HepG2 (cell line): Measurements from ENCODE around the gene FBXO48. TPM values are rescaled to one million over a fixed set of nuclear protein-coding genes. Genes with fewer than 3 reads are reported as not detected.

ENCODE experiments used
- ATAC-seq: fragments of 200-7000 bp; cut with Tn5 transposase; 3 replicates; pipeline ENCODE4 v1.9.1; 2020; ENCODE audit warnings: mild to moderate bottlenecking, moderate library complexity
- BruUV-seq: library from RNA; stranded (reverse); fragments of 400-500 nt; replicated peaks from 2 replicates; lab custom pipeline; 2021; lab: Mats Ljungman, UMichigan
- CTCF ChIA-PET: fragments of 300-600 bp; formaldehyde crosslinking; extraction: SDS; loops from one replicate; lab custom pipeline; 2021; ENCODE audit warnings: low total read pairs, inconsistent platforms, low intra/inter-chr PET ratio; lab: Yijun Ruan, JAX
- POLR2A ChIA-PET: fragments of 350-600 bp; sonication (Branson Sonifier 250); formaldehyde crosslinking; loops from one replicate; lab custom pipeline; 2020; ENCODE audit warnings: antibody characterized with exemption, inconsistent platforms; lab: Yijun Ruan, JAX
- DNase-seq: peaks from one replicate; pipeline ENCODE4 v3.0.0-alpha.2; 2015; ENCODE audit warnings: low spot score
- FAIRE-seq: peaks from 3 replicates; lab custom pipeline; 2011; peaks lifted over from hg19 to GRCh38; lab: Jason Lieb, UNC
- H2AFZ ChIP-seq: one replicate; pipeline ENCODE4 v1.6.1; 2011; ENCODE audit warnings: low read length, inconsistent platforms
- H3K27ac ChIP-seq: fragments of 300-600 bp; 3 replicates; pipeline ENCODE4 v1.8.0; 2011; ENCODE audit warnings: mixed run types, mild to moderate bottlenecking, mixed read lengths, low read length, inconsistent platforms; ENCODE audit not compliant: insufficient read depth; ENCODE audit errors: extremely low read length
- H3K27me3 ChIP-seq, 2 experiments: fragments of 200-600 bp in 1 of 2; 2 replicates in 1 of 2; 3 replicates in 1 of 2; pipeline versions ENCODE4 v1.6.0 to v1.8.0; 2011; ENCODE audit warnings: low read length in 2 of 2, mild to moderate bottlenecking in 2 of 2, moderate library complexity in 2 of 2, inconsistent platforms in 1 of 2; ENCODE audit not compliant: insufficient read depth in 2 of 2, control insufficient read depth in 1 of 2
- H3K36me3 ChIP-seq, 2 experiments: fragments of 200-600 bp in 1 of 2; replicated peaks in 1 of 2; 2 replicates in 1 of 2; 3 replicates in 1 of 2; pipeline versions ENCODE4 v1.5.1 to v1.8.0; 2011; ENCODE audit warnings: low read length in 2 of 2, inconsistent platforms in 1 of 2; ENCODE audit not compliant: insufficient read depth in 2 of 2, control insufficient read depth in 1 of 2
- H3K4me1 ChIP-seq: 2 replicates; pipeline ENCODE4 v1.5.1; 2012; ENCODE audit warnings: low read length, inconsistent platforms; ENCODE audit not compliant: insufficient read depth
- H3K4me2 ChIP-seq: 2 replicates; pipeline ENCODE4 v1.6.0; 2011; ENCODE audit warnings: low read depth, low read length, inconsistent platforms
- H3K4me3 ChIP-seq, 3 experiments: fragments of 200-600 bp in 1 of 3; sonication (generic), shearing (Covaris generic) in 1 of 3; replicated peaks in 1 of 3; 2 replicates each; pipeline ENCODE4 v1.5.1; 2011 to 2016; ENCODE audit warnings: low read length in 3 of 3, inconsistent platforms in 2 of 3, low read depth in 2 of 3, mild to moderate bottlenecking in 2 of 3, control low read depth in 1 of 3, mixed read lengths in 1 of 3; ENCODE audit not compliant: insufficient read depth in 1 of 3
- H3K79me2 ChIP-seq: one replicate; pipeline ENCODE4 v1.6.1; 2011; ENCODE audit warnings: low read length, inconsistent platforms; ENCODE audit not compliant: insufficient read depth
- H3K9ac ChIP-seq: 2 replicates; pipeline ENCODE4 v1.6.0; 2011; ENCODE audit warnings: mild to moderate bottlenecking, low read depth, low read length, inconsistent platforms; ENCODE audit not compliant: insufficient read depth
- H3K9me3 ChIP-seq: 2 replicates; pipeline ENCODE4 v1.5.1; 2012; ENCODE audit warnings: mild to moderate bottlenecking, low read length
- H4K20me1 ChIP-seq: 2 replicates; pipeline ENCODE4 v1.6.0; 2011; ENCODE audit warnings: inconsistent platforms, mild to moderate bottlenecking, low read length, moderate library complexity; ENCODE audit not compliant: insufficient read depth
- BHLHE40 ChIP-seq: IDR thresholded peaks from 2 replicates; pipeline ENCODE4 v1.6.1; 2011; ENCODE audit warnings: low read length, improper control_type of control experiment
- CREBL2 ChIP-seq: sonication (generic); formaldehyde crosslinking; IDR thresholded peaks from 2 replicates; pipeline ENCODE4 v1.8.1; 2023; ENCODE audit warnings: missing genetic modification reagents, mild to moderate bottlenecking, borderline replicate concordance
- EEA1 ChIP-seq: sonication (generic); formaldehyde crosslinking; IDR thresholded peaks from 2 replicates; pipeline ENCODE4 v1.5.1; 2020; ENCODE audit warnings: mild to moderate bottlenecking, missing genetic modification reagents, borderline replicate concordance
- MEIS2 ChIP-seq: sonication (generic); formaldehyde crosslinking; IDR thresholded peaks from 2 replicates; pipeline ENCODE4 v1.9.0; 2021; ENCODE audit warnings: mild to moderate bottlenecking, missing genetic modification reagents
- RAD21 ChIP-seq: fragments of 450-650 bp; formaldehyde crosslinking; IDR thresholded peaks from 2 replicates; pipeline ENCODE4 v1.5.0; 2020; ENCODE audit warnings: mild to moderate bottlenecking
- REL ChIP-seq: sonication (generic); formaldehyde crosslinking; conservative IDR thresholded peaks from 2 replicates; pipeline ENCODE4 v1.8.0; 2022; ENCODE audit warnings: mild to moderate bottlenecking, missing genetic modification reagents, moderate library complexity
- SMC3 ChIP-seq: IDR thresholded peaks from 2 replicates; pipeline ENCODE4 v1.6.1; 2011; ENCODE audit warnings: low read length, improper control_type of control experiment
- SRY ChIP-seq: sonication (generic); formaldehyde crosslinking; IDR thresholded peaks from 2 replicates; pipeline ENCODE4 v1.8.0; 2022; ENCODE audit warnings: mild to moderate bottlenecking, missing genetic modification reagents
- STAG1 ChIP-seq: sonication (generic); formaldehyde crosslinking; IDR thresholded peaks from 2 replicates; pipeline ENCODE4 v1.4.0; 2020; ENCODE audit warnings: missing genetic modification reagents
- WGBS: methylation state at CpG from one replicate; pipeline ENCODE4 v1.1.6; 2017; ENCODE audit warnings: low lambda C conversion rate; 5-methylcytosine and 5-hydroxymethylcytosine counted together
- in situ Hi-C: cut with HindIII; loops from 2 replicates; pipeline ENCODE4 v1.10.0; 2017; ENCODE audit warnings: low pct_unique_long_range_greater_than_20kb; ENCODE audit not compliant: extremely low pct_ligation_motif_present
- intact Hi-C: fragments of 100-400 bp; cut with micrococcal nuclease; formaldehyde crosslinking; loops from one replicate; pipeline ENCODE4 v1.10.0; 2022; ENCODE audit not compliant: unreplicated experiment
- polyA plus RNA-seq, 8 experiments: library from polyadenylated mRNA; depleted of rRNA in 3 of 8; stranded (reverse) in 7 of 8; unstranded in 1 of 8; fragments of >200 nt; fragmentation: Illumina TruSeq in 4 of 8; extraction: Trizol in 4 of 8; gene quantifications; 2 replicates each; pipeline versions ENCODE4 v1.2.1 to v1.2.3, GENCODE V29; 2011 to 2016; ENCODE audit warnings: low read depth in 4 of 8, missing spikeins in 1 of 8, mixed read lengths in 1 of 8; ENCODE audit not compliant: insufficient read depth in 1 of 8
- total RNA-seq, 5 experiments: library from RNA; depleted of rRNA; stranded (reverse); fragments of >200 nt; fragmentation: Illumina TruSeq; extraction: Trizol; gene quantifications; 2 replicates each; pipeline ENCODE4 v1.2.3, GENCODE V29; 2016; ENCODE audit warnings: low read depth in 1 of 5
- TF ChIP-seq, protein P1 (sequence below): sonication (generic); formaldehyde crosslinking; IDR thresholded peaks from 2 replicates; pipeline ENCODE4 v1.5.0; 2020; ENCODE audit warnings: mild to moderate bottlenecking, missing genetic modification reagents, moderate library complexity

FBXO48 gene
- total and polyA plus RNA-seq, 2 of the 13 experiments (the other 11 are each of a cell fraction or from before 2014, with no cell fraction given), result 0.42 to 1.1 TPM

GRCh38 chr2:68463287-68463877, 3.7 kb downstream of the FBXO48 start:
- Histone ChIP-seq H3K79me2 (no peaks in the 10 kb centered on the region), H2AFZ (no peak overlapping the region), H3K9me3 (no peaks in the 10 kb centered on the region), H3K27ac (no peak overlapping the region)
- POLR2A ChIA-PET, result no interaction called here
- peak; percentile 68 for DNase-seq
- 4% methylated on average over 1 of the region's 1 CpG for WGBS
- TF ChIP-seq SMC3 (peak; percentile 75), EEA1 (CRISPR knock-in tag) (no peak), STAG1 (peak; percentile 88), CREBL2 (CRISPR knock-in tag) (no peak), BHLHE40 (no peak), RAD21 (CRISPR knock-in tag) (peak; percentile 74), REL (no peak), MEIS2 (CRISPR knock-in tag) (no peak), SRY (no peak)
- TF ChIP-seq, protein P1, sequence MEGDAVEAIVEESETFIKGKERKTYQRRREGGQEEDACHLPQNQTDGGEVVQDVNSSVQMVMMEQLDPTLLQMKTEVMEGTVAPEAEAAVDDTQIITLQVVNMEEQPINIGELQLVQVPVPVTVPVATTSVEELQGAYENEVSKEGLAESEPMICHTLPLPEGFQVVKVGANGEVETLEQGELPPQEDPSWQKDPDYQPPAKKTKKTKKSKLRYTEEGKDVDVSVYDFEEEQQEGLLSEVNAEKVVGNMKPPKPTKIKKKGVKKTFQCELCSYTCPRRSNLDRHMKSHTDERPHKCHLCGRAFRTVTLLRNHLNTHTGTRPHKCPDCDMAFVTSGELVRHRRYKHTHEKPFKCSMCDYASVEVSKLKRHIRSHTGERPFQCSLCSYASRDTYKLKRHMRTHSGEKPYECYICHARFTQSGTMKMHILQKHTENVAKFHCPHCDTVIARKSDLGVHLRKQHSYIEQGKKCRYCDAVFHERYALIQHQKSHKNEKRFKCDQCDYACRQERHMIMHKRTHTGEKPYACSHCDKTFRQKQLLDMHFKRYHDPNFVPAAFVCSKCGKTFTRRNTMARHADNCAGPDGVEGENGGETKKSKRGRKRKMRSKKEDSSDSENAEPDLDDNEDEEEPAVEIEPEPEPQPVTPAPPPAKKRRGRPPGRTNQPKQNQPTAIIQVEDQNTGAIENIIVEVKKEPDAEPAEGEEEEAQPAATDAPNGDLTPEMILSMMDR (CRISPR knock-in tag), result peak; percentile 81
- TF ChIP-seq, all 625 proteins: peak for 4
- Histone ChIP-seq H3K4me1 (peaks cover 11% of the 10 kb centered on the region), H3K36me3 (no peaks in the 10 kb centered on the region), H3K9ac (no peak overlapping the region), H3K27me3 (no peaks in the 10 kb centered on the region; a peak in 1 of 5 replicates), H3K4me3 (no peak overlapping the region), H3K4me2 (no peak overlapping the region), H4K20me1 (no peaks in the 10 kb centered on the region)
- BruUV-seq, result no TSS peak
- CTCF ChIA-PET, result interaction anchor here (1.0 to 2.2 kb wide), 6 partner anchors 132 to 462 kb away, joined by 3 to 48 read pairs (median 6); no protein-coding TSS in a partner anchor
- ATAC-seq, result no peak
- in situ Hi-C loops (loop anchor here (10.0 kb wide), 1 partner anchor 461 kb away; no protein-coding TSS in a partner anchor), intact Hi-C loops (loop anchor here (1.0 to 5.0 kb wide), 5 partner anchors 132 to 464 kb away; no protein-coding TSS in a partner anchor)
- peak; percentile 46 for FAIRE-seq
